GM19452 (cell line): ENCODE measurements around the gene RCAN3.
"Not testable (repeated sequence)": the region's sequence is repeated elsewhere in the genome, so short reads cannot be mapped to it uniquely, and the experiment has no call there.

ENCODE experiments used
- ATAC-seq: cut with Tn5 transposase; IDR thresholded peaks from one replicate; pipeline ENCODE4 v1.9.1; 2021; ENCODE audit not compliant: unreplicated experiment

The RCAN3 gene

DNA sequence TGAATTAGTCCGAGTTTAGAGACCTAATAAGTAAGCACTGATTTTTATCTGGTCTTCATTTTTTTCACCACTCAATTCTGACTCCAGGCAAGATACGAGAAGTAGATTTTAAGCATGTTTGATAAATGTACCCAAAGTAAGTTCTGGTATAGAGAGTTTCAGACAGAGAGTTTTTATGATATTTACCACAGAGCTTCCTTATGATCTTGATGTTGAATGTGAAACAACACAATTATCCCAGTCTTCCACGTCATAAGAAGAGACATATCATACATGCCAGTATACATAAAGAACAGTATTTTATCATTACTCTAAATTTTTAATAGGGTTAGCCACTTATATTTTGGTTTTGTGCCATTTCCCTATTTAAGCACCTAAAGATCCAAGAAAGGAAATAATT is 45.4 kb downstream of the RCAN3 start:
- no peak for ATAC-seq

DNA sequence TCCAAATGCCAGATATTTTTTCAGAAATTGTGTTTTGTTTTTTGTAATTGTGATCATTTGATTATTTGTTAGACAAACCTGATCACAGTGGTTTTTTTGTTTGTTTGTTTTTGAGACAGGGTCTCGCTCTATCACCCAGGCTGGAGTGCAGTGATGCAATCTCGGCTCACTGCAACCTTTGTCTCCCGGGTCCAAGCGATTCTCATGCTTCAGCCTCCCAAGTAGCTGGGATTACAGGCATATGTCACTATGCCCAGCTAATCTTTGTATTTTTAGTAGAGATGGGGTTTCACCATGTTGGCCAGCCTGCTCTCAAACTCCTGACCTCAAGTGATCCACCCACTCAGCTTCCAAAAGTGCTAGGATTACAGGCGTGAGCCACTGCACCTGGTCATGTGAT is 46.6 kb downstream of the RCAN3 start:
- ATAC-seq, result not testable (repeated sequence)

DNA sequence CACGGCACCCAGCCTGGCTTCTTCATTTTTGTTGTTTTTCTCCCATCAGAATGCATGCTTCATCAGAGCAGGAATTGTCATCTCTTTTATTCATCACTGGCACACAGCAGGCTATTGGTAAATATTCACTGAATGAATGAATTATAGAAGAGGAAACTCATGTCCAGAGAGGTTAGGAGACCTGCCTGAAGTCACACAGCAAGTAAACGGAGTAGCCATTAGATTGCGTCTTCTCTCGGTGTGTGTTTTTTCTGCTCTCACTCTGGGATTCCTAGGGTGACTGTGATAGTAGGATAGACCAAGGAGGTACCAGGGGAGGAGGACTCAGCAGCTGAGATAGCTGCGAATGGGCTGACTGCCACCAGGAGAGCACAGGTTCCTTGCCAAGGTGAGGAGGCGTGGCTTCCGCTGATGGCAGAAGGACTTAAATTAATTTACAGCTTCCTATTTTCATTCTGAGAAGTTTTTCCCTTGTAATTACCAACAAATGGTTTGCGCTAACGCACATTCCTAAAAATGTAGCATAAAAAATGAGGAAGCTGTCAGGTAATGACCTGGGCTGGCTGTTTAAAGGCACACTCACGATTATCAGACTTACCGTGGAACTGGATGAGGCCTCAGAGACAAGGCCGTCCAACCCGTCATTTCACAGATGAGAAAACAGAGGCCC is 48.8 kb downstream of the RCAN3 start:
- ATAC-seq, result no peak

DNA sequence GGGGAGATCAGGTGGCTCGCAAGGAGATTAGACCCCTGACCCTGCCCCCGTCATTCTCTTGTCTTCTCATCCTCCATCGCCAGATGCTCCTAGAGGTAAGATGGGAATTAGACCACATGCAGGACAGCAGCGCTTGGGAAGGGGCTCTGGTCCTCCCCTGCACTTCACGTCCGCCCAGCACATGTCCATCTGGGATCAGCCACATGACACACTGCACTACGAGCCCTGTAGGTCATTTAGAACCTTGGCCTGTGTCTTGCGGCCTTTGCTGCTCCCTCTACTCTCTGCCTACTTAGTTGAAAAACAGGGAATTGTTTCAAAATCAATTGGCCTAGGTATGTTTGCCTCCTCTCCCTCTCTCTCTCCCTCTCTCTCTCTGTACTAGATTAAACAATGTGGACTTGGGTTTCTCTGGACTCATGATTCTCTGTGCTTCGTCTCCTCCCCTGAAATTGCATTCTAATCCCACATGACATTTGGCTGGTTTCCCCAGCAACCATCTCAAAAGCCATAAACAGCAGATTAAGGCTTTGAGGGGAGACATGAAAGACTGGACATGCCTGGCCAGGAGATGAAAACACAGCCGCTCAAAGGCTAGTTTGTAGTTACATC is 49.4 kb downstream of the RCAN3 start:
- no peak for ATAC-seq

DNA sequence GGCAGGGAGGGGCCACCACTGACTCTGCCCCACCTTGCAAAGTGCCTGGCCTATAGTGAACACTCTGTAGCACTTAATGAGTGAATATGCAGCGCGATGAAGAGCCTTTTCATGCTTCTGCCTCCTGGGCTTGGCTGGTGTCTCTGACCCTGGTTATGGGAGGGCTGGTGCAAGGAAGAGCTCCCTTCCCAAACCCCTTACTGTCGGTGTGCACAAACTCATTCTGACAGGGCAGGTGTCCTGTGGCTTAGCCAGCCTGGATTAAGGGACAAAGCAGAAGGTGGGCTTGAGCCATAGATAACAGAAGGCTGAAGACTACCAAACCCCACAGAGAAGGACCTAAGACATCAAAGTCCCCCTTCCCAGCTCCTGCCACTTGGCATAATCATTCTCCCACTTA is 51.3 kb downstream of the RCAN3 start:
- no peak for ATAC-seq

DNA sequence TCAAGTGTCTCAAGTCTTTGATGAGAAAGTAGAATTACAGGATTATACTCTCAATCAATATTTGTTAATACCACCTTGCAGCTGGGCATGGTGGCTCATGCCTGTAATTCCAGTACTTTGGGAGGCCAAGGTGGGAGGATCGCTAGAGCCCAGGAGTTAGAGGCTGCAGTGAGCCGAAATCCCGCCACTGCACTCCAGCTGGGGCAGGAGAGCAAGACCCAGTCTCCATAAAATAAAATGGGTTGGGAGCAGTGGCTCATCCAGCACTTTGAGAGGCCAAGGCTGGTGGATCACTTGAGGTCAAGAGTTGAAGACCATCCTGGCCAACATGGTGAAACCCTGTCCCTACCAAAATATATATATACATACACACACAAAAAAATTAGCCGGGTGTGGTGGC is 52.1 kb downstream of the RCAN3 start:
- ATAC-seq, result no peak

DNA sequence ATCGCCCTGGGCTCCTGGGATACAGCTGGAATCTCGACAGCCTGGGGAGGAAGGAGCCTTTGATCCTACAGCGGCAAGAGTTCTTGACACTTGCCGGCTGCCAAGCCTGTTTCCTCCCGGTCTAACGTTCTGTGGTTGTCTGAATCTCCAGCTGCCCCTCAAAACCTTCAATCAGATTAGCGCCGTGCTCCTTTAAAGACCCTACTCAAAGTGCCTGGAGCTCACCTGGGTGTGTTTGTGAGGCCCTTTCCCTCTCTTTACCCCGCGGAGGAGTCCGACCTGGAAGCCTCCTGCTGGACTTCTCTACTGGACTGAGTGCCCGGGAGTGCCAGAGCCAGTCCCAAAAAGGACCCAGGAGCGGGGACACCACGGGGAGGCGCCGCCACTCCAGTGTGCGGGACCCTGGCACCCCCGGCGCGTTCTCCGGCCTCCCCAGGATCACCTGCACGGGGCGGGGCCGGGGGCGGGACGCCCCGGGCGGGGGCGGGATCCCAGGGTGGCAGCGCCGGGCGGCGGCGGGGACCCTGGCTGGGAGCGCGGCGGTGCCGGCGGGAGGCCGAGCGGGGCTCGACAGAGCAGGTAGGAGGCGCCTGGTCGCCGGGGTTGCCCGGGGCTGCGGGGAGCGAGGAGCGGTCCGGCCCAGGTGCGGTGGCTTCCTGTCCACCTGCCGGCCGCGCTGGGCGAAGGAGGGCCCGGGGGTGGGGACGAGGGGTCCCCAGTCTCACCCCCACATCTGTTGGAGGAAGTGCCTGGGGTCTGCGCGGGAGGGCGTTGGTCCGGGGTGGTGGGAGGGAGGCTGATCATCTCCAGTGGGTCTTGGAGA is 53.2 kb downstream of the RCAN3 start, which contains the start of gene NCMAP:
TSS of gene NCMAP (plus strand) at position 497 of the 823 bp plus-strand sequence. CDS start 39,344 bp downstream, outside the sequence.
- ATAC-seq, result no peak

DNA sequence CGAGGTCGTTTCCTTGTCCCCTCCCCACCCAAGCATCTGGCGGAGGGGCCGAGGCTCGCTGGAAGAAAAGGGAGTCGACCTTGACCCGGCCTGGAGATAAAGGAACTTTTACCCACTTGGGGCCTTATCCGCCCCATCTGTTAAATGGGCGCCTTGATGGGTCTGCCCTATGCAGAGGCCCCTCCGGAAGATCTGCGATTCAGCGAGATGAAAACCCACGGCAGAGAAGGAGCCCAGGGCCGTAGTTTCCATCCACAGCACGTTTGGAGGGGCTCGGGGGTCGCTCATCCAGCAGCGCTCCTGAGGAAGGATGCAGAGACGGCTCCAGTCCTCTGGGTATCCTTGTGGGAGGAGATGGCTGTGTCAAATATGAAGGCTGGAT is 53.8 kb downstream of the RCAN3 start:
- ATAC-seq, result no peak

DNA sequence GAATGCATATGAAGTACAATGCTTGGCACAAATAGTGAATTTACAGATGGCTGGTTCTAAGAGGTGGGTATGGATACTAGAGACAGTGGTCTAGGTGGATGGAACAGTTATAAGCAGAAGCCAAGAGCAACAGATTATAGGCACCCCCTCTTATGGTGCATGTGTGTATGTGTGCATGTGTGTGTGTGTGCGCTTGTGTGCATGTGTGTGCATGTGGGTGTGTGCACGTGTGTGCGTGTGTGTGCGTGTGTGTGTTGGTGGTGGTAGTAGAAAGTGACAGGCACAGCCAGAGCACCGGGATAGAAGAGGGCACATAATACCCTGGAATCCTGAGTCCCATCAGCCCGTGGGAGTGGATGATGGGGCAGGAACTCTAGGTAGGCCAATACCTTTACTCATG is 54.6 kb downstream of the RCAN3 start:
- no peak for ATAC-seq

DNA sequence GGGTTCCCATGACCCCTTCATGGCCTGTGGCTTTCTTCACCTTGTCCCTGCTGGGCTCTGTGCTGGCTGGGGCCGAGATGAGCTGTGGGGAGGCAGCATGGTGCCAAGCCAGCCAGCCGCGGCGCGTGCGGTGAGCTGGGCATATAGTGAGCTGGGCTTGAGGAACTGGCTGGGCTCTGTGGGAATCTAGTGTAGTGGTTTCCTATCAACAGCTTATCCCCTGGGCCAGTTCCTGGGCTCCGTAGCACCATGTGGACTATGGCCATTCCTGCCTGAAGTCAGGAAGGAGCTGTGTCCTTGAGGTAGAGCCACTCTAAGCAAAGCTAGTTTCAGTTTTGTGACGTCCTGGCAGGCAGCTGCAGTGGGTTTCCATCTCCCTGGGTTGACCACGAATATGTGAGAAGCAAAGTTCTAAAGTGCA is 55.1 kb downstream of the RCAN3 start:
- ATAC-seq, result no peak

DNA sequence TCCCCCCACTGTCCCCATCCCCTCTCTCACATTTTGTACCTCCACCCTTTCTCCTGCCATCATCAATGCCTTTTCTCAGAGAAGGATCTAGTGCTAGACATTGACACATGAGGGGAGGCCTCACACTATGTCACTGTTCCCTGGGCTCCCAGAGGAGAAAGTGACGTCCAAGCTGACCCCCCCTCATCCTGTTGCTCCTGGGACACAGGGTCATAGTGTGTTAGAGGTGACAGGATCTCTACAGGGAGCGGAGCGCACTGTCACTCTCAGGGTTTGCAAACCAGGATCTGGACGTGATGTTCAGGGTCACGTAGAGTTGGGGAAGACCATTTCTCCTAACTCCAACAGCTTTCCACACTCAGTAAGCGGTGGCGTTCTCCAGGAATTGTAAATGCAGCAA is 55.8 kb downstream of the RCAN3 start:
- no peak for ATAC-seq

DNA sequence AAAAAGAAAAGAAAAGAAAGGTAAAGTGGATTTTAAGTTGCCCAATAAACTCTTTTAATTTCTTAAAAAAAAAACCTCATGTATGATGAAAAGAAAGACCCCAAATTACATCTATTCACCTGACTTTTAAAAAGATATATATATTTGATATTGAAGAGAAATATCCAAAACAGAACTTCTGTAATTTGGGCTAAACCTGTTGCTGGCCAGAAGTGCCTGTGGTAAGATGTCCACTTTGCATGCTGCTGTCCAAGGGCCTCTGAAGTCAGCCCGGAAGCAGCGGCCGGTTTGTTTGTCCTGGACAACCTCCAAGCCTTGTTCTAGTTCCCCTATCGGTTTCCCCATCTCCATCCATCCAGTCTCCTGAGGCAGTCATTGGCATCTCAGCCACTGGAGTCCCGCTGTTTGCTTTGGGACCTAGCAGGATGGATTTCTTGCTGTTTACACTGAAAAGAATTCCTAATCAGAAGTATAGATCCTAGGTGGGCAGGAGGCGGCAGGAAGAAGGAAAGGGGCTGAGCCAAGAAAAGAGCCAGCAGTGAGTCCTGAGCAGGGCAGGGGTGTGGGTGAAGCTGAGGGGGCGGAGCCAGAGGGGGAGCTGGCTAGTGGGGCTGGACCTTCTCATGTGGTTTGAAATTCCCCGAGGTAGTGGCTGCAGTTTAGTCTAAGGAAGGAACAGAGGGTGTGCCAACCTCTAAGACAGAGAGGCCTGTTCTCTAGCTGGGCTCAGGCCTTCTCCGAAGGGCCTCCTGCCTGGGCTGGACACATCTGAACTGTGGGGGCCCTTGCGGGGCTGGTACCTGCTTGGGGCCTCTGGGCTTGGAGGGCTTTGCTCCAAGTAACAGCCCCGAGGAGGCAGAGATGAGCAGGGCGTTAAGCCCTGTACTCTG is 56.5 kb downstream of the RCAN3 start:
- no peak for ATAC-seq

DNA sequence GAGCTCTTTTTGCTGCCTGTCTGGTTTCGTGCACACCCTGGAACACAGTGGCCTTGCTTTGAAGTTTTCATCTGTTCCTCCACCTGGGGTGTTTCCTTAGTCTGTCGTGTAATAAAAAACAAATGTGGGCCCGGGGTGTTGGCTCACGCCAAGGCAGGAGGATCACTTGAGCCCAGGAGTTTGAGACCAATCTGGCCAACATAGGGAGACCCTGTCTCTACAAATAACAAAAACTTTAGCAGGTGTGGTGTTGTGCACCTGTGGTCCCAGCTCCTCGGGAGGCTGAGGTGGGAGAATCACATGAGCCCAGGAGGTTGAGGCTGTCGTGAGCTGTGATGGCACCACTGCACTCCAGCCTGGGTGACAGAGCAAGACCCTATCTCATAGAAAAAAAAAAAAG is 57.7 kb downstream of the RCAN3 start:
- ATAC-seq, result no peak

DNA sequence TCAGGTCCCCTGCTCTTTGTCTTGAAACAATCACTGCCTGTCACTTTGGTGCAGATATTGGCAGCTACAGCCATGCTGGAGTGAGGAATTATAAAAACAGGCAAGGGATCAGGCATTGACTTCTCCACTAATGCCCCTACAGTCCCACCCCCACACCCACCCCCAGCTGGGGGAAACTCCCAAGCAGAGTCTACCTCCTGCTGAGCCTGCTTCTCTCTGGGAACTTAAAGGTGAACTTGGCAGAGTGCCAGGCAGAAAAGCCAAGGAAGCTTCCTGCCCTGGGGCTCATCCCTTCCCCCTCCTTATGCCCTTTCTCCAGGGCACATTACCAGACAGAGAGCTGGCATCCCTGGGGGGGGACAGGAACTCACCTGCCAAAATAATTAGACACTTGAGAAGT is 60.0 kb downstream of the RCAN3 start:
- no peak for ATAC-seq

DNA sequence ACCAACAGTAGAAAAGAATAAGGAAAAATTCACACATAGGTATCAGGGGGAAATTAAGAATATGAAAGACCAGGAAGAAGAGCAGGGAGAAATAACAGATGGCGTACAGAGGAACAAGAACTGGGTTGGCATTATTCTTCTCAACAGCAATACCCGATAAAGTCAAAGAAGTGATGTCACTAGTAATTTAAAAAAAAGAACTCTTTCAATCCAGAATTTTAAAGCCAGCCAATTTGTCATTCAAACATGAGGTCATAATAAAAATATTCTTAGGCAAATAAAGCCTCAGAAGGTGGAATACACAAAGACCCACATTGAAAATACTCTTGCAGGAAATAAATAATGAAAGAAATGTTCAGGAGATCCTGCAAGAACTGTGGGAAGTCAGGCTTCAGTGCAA is 62.1 kb downstream of the RCAN3 start:
- no peak for ATAC-seq

DNA sequence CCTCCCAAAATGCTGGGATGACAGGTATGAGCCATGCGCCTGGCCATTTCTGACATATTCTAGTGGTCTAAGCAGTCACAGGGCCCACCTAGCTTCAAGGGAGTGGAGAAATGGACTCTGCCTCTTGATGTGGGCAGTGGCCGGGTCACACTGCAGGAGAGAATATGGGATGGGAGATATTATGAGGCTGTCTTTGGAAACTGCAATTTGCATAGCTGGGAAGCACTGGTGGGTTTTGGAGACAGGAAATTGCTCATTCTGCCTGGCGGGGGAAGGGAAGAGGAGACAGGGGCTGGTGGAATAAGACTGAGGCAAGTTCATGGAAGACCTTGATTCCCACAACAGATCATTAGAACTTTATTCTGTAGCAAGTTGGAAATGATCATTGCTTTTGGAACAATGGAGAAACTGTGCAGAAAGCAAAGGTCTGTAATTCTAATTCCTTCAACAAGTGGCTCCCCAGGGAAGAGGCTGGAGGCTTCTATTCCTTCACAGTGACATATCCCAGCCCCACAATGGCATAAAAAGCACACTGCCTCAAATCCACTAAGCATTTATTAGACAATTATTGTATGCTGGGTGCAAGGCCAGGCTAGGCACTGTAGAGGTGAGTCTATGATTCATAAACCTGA is 63.7 kb downstream of the RCAN3 start:
- no peak for ATAC-seq

DNA sequence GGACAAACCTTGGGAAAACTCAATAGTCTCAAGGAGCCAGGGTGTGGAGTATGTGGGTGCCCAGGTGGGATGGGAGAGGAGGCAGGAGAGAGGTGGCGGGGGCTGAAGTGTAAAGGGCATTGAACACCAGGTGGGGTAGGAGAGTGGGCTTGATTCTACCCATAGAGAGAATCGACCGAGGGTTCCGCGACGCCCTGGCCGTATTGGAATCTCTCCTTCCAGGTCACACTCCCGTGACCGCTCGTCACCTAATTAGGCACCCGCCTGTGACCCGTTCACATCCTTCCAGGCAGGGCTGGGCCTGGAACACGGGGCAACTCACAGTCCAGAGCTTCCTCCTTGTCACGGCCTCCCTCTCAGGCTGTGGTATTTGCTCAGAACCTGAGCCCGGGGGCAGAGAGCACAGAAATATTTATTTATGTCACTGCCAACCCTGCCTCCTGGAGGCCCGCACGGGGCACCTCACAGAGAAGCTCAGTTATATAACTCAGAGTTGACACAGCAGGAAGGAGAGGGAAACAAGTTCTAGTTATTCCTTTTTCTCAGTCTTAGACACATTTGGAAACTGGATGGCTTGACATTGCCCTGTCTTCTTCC is 65.3 kb downstream of the RCAN3 start:
- ATAC-seq, result no peak

DNA sequence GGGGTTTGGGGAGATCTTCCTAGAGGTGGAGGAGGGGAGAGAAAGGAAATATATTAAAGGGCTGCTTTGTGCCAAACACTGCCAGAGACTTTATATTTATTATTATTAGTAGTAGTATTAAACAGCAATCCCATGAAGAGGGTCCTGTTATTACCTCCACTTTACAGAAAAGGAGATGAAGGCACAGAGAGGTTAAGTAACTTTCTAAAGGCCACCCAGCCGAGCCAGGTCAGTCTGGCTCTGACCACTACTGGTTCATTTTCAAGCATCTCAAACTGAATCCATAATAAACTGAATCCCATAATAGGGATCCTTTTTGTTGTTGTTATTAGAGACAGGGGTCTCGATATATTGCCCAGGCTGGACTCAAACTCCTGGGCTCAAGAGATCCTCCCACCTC is 65.8 kb downstream of the RCAN3 start:
- ATAC-seq, result no peak

DNA sequence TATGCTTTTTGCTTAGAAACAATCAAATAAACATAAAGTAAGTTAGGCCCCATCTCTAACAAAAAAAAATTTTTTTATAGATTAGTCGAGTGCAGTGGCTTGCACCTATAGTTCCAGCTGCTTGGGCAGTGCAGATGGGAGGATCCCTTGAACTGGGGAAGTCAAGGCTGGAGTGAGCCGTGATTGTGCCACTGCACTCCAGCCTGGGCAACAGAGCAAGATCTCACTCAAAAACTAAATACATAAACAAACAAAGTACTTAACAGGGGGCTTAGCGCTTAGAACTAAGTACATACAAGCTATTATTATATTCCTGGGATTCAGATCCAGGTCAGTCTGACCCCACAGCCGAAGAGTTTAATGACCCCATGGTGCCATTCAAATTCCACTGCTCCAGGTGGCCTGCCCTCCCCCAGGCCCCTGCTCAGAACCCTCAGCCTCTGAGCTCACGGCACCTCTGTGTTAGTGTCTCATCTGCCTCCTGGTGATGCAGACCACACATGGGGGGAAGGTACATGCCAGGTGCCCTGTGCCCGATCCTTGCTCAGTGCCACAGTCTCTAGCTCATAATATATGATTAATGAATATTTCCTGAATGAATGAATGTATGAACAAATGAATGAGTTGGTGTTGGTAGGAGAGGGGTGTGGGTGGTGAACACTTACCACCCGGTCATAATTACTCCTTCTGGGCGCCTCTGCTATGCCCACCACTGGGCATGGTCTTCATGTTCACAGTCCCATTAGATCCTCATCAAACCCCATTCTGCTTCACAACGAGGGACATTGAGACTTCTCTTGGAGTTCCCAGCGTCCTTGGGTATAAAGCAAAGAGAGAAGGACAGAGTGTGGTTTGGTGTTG is 67.9 kb downstream of the RCAN3 start:
- ATAC-seq, result no peak
